Adrenal gland (tissue), 5 donors: ENCODE data around the gene THSD4.

Experiments used
- CTCF ChIP-seq, 6 experiments: fragments of 450-650 bp in 4 of 6; fragments of 200-600 bp in 2 of 6; sonication (generic) in 1 of 6; IDR thresholded peaks; 1 replicate in 5 of 6; 2 replicates in 1 of 6; pipeline versions ENCODE4 v1.5.1 to v1.8.0; 2016 to 2021; ENCODE audit warnings: antibody characterized with exemption in 6 of 6, mild to moderate bottlenecking in 2 of 6, moderate library complexity in 1 of 6
- POLR2A ChIP-seq, 2 donors: fragments of 450-650 bp; IDR thresholded peaks; one replicate each; pipeline ENCODE4 v1.6.1; 2017; ENCODE audit warnings: antibody characterized with exemption in 2 of 2, mild to moderate bottlenecking in 2 of 2, moderate library complexity in 1 of 2
- donor health status: DM: no; HTN: no; CAD: no.

- TF ChIP-seq CTCF (IDR thresholded peaks at IDR 0.05) (no peak), POLR2A (IDR thresholded peaks at IDR 0.05) (no peak)
These were observed 258.6 kb downstream of the THSD4 start for GRCh38 chr15:71373917-71374316.
